CMK (cell line): ENCODE results near the gene EMP3.
"Not testable (repeated sequence)": the region's sequence is repeated elsewhere in the genome, so short reads cannot be mapped to it uniquely, and the experiment has no call there.

Experiments used
- DNase-seq: peaks from one replicate; pipeline ENCODE4 v3.0.0-alpha.2; 2010; ENCODE audit warnings: low read depth

Gene EMP3

GRCh38 chr19:48348045-48348444 is 22.7 kb downstream of the EMP3 start:
- no peak for DNase-seq

GRCh38 chr19:48348737-48349136 is 23.4 kb downstream of the EMP3 start:
- DNase-seq = no peak

GRCh38 chr19:48350856-48351255 is 25.5 kb downstream of the EMP3 start:
- DNase-seq = no peak

- DNase-seq = peak; percentile 55
These were observed 26.0 kb downstream of the EMP3 start for GRCh38 chr19:48351341-48351752.

GRCh38 chr19:48353677-48354076 is 28.3 kb downstream of the EMP3 start:
- DNase-seq = no peak

GRCh38 chr19:48354332-48354992 is 29.1 kb downstream of the EMP3 start:
- no peak for DNase-seq

- no peak for DNase-seq
These were observed 30.1 kb downstream of the EMP3 start for GRCh38 chr19:48355365-48355954.

GRCh38 chr19:48359123-48359522 is 33.8 kb downstream of the EMP3 start:
- no peak for DNase-seq

GRCh38 chr19:48361912-48362311 is 36.6 kb downstream of the EMP3 start:
- DNase-seq = no peak

GRCh38 chr19:48362716-48363499 is 37.6 kb downstream of the EMP3 start:
- DNase-seq = peak; percentile 89

GRCh38 chr19:48363500-48363809 is 38.1 kb downstream of the EMP3 start:
- DNase-seq = no peak

- peak; percentile 100 for DNase-seq
These were observed 38.7 kb downstream of the EMP3 start, which contains the start of the genes SYNGR4 and TMEM143 for GRCh38 chr19:48363810-48364597. Gene SYNGR4 (plus strand): TSS chr19:48364367. CDS start chr19:48365843, 1,476 bp downstream. Gene TMEM143 (minus strand): TSS chr19:48363940. CDS start chr19:48363920, 20 bp downstream.

GRCh38 chr19:48364598-48365348 is 39.4 kb downstream of the EMP3 start:
- DNase-seq = no peak

GRCh38 chr19:48365602-48366001 is 40.2 kb downstream of the EMP3 start:
- DNase-seq = no peak

GRCh38 chr19:48367855-48368254 is 42.5 kb downstream of the EMP3 start:
- no peak for DNase-seq

- no peak for DNase-seq
These were observed 43.6 kb downstream of the EMP3 start for GRCh38 chr19:48368936-48369335.

- DNase-seq = no peak
These were observed 45.6 kb downstream of the EMP3 start for GRCh38 chr19:48370955-48371354.

GRCh38 chr19:48371367-48371766 is 46.0 kb downstream of the EMP3 start:
- no peak for DNase-seq

- DNase-seq = not testable (repeated sequence)
These were observed 46.4 kb downstream of the EMP3 start for GRCh38 chr19:48371771-48372170.

- DNase-seq = no peak
These were observed 47.6 kb downstream of the EMP3 start for GRCh38 chr19:48372904-48373303.

- no peak for DNase-seq
These were observed 48.2 kb downstream of the EMP3 start for GRCh38 chr19:48373567-48373966.

GRCh38 chr19:48378194-48378570 is 52.8 kb downstream of the EMP3 start:
- DNase-seq = no peak
